GM18870 (cell line): Measurements from ENCODE around the gene ESD.
A peak's percentile ranks its signal among the peaks of the same experiment; 100 is the strongest.
"Not testable (repeated sequence)": the region's sequence is repeated elsewhere in the genome, so short reads cannot be mapped to it uniquely, and the experiment has no call there.

Source experiments
- ATAC-seq: cut with Tn5 transposase; IDR thresholded peaks from one replicate; pipeline ENCODE4 v1.9.1; 2021; ENCODE audit warnings: moderate library complexity; ENCODE audit not compliant: unreplicated experiment

Gene ESD, protein sequence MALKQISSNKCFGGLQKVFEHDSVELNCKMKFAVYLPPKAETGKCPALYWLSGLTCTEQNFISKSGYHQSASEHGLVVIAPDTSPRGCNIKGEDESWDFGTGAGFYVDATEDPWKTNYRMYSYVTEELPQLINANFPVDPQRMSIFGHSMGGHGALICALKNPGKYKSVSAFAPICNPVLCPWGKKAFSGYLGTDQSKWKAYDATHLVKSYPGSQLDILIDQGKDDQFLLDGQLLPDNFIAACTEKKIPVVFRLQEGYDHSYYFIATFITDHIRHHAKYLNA

DNA sequence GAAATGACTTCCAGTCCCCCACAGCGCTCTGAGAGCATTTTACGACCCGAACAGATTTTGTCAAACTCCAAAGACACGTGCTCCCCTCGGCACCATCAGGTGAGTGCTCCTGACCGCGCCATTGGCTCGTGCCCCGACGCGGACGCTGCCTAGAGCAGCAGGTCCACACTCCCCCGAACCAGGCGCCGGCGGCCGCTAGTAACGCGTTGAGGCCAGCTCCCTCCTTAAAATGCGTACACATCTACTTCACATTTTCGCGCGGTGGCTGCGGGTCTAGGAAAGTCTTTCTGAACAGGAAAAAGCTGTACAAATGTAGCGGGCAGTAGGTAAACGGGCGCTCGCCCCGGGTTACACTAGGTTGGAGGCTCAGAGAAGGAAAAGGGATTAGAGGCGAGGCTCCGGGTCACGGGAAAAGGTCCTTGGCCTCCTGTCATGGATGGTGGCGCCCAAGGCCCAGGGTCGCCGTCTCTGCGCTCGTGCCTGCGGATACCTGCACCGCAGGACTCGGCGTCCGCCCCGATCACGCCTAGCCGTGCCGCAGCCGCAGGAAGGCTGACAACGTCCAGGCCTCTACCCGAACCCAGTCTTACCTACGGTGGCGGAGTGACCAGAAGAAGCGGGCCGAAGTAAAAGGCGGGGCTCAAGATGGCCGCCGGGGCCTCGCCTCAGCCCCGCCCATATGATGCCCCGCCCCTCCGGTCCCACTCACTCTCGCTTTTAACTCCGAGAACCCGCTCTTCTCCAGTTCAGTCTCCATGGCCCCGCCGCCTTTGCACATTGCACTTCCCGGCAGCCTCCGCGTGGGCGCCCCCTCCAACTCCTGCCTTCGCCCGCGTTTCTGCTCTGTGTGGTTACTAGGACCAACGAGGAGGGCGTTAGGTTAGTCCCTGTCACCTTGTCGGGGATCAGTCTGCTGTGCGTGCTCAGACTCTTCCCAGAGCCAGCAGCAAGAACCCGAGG is at the start of gene ESD:
ESD (minus strand) TSS at position 647 of the 960 bp plus-strand sequence. CDS start 5,748 bp downstream, outside the sequence.
- peak; percentile 75 for ATAC-seq

DNA sequence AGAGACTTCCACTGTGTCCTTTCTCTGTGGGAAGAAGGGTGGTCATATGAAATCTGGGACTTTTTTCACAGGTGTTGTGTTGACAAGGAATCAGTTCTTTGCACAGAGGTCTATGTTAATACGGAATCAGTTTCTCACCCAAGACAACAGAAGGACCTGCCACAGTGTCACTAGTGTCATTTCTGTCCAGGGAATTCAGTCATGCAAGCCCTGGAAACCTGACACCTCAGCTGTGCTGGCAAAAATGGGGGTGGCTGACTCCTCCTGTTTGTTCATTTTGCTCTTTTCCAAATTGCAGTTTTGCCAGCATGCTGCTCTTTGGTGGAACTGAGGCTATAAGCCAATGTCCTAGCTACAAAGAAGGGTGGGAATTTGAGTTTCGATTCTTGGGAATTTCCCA is 49.8 kb upstream of the ESD start:
- no peak for ATAC-seq

DNA sequence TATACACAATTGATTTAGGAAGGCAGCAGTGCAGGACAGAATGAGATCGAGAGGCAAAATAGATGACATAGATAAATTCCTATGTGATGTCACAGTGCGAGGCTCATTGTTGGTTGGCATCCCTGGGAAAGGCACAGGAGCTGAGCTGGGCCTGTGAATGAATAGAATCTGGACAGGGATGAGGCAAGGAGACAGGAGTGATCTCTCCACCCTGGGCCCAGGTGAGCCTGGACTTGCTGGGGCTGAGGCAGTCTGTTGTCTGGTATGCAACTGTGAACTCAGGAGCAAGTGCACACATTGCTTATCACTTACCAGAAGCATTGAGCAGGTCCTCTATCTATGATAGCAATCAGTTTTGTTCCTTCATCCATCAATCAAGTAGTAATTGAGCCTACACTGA is 48.2 kb upstream of the ESD start:
- ATAC-seq = no peak

DNA sequence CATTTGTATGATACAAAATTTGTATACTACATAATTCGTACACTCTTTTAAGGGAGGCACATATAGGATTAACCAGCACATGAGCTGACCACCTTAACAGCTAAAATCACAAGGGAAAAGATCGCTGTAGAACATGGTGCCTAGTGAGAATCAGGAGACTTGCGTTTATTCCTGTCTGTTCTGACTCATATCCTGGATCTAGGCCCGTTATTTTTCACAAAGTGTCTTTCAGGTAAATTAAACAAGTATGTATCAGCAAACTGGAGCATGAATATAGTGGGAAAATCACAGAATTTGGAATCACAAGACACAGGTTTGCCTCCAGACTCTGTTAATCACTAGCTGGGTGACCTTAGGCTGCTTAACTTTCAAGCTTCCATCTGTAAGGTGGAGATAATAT is 47.5 kb upstream of the ESD start:
- no peak for ATAC-seq

DNA sequence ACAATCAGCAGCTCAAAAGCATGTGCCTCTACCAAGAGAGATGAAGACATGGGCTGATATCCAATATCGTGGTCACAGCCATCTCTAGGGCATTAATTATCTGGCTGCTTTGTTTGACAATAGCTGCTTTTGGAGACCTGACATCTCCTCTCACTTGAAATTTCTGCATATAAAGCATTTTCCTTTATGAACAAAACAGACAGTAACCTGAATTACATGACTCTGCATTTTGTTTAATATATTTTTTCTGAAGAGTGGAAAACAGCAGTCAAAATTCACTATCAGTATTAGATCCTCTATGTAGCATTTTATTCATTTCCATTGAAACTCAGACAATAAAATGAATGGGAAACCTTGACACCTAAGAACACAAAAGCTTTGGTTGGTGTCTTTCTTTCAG is 42.4 kb upstream of the ESD start:
- no peak for ATAC-seq

DNA sequence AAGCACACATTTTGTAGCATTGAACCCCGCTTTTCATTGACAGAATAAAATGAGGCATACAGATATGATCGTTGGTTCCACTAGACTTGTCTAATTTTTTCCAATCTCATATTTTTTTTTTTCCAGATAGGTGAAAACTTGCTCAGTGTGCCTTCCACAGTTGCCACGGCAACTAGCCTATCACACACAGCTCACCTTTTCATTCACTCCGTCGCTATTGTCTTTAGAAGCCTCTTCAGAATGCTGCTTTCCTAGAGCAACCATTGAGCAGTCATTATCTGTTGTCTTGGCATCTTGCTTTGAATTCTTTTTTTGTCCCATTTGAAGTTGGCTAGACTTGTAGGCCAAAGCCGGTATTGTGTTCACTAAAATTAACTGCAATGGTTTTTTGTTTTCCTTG is 37.7 kb upstream of the ESD start:
- ATAC-seq = no peak

DNA sequence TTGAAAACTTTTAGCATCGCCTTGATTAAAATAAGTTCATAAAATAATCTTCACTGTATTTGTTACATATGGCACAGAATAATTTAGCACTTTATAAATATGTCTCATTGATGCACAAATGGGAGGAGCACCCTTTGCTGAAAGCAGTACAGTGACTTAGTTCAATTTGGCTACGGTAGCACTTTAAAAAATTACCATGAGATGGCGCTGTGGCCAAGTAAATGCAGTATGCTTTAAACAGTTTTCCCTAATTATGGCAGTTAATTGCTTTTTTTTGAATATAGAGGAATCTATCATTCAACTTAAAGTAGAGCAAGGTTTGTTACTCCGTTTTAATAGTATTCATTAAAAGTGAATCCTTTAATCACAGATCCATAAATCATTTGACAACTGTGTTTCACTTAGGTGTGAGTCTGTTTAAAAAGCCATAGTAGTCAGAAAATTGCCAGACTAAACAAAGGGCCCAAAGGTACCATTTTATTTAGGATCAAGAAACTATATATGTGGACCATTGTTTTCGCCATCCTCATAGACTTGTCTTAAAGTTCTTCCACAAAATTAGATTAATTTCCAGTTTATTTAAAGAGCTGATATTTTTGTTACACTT is 34.7 kb upstream of the ESD start:
- ATAC-seq = no peak

DNA sequence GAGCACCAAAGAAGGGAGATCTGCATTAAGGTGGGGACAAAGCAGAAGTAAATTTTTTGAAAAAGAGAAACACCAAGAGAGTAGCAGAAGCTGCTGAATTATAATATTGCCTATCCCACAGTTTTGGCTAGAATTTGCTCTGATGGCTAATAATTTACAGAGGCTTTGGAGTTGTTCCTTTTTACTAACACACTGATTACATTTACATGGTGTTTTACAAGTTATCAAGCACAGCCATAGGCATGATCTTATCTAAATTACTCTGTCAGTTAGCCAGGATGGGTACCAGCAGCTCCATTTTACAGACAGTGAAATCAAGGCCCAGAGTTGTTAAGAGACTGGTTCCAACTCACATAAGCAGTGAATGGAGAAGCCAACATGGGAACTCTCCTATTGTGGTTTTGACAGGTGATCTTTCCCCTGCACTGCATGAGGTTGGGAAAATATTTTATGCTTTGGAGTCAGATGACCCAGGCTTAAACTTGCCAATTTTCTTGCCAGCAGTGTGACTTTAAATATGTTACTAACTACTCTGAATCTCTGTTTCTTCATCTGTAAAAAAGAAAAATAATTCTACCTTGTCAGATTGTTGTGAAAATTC is 33.5 kb upstream of the ESD start:
- ATAC-seq = no peak

DNA sequence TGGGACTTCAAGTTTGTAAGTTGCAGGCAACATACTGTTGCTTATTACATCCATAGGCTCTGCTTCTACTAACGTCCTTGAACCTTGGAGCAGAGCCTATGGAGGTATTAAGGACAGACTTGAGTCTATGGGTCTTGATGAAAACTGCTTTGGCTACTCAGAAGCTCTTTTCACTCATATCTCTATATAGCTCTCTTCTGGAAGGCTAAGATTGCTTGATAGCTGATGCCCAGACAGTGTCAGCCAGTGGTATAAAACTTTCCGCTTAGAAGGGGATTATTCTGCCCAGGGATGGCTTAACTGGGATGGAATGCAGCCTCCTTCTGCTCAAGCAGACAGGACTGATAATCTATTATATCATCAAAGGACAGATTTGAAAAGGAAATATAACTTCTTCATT is 25.6 kb upstream of the ESD start:
- ATAC-seq = no peak

DNA sequence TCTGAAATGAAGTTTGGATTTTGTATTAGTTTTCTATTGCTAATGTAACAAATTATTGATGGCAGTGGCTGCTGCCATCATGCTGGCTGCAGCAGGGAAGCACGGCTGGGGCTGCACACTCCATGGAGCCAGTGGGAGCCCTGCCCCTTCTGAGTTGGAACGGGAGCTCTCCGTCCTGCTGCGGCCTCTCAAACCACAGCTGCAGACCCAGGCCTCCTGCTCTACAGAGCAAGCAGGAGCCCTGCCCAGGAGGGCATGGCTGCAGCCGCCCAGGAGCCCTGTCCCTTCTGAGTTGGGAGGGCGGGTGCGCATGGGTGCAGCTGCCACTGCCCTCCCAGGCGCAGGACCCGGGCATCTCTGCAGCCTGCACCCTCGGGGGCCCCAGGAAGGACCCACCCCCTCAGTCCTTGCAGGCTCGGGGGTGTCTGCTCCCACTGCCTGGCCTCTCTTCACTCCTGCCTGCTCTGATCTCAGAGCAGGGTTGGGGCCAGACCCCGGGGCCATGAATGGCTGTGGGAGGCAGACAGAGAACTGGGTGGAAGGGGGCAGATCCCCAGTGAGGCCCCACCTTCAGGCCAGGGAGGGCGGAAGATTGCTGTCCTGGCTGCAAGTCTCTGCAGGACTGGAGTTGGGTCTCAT is 21.0 kb upstream of the ESD start:
- ATAC-seq = no peak

DNA sequence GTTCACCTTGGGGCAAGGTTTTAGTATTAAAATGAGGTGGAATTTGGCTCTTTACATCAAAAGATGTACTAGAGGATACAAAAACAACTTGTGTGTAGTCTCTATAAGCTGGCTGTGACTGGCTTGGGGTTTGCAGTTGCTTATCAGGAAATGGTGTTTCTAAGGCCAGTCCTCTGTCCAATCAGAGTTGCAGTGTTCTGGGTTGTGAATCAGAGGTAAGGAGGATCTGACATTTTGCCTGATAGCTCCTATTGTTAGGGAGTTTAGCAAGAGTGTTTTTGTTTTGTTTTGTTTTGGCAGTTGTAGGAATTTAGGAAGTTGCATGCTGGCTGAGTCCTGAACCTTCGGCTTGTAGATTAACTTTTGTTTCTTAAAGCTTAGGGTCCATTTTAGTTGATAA is 20.1 kb upstream of the ESD start:
- no peak for ATAC-seq

DNA sequence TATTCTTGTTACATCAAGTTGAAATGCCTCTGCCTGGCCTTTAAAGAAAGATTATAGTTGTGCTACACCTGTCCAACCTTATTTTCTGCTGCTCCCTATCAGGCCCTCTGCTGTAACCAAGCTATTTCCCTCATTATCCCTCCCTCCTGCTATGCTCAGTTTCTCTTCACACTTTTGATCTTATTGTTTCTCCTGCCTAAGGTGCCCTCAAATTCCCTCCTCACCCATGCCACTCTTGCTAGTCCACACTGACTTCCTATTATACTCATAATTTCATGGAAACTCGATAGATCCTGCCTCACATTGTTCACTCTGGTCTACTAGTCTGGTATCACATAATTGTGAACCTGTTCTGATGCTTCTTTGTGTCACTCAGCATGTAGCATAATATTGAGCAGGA is 19.4 kb upstream of the ESD start:
- ATAC-seq = no peak

DNA sequence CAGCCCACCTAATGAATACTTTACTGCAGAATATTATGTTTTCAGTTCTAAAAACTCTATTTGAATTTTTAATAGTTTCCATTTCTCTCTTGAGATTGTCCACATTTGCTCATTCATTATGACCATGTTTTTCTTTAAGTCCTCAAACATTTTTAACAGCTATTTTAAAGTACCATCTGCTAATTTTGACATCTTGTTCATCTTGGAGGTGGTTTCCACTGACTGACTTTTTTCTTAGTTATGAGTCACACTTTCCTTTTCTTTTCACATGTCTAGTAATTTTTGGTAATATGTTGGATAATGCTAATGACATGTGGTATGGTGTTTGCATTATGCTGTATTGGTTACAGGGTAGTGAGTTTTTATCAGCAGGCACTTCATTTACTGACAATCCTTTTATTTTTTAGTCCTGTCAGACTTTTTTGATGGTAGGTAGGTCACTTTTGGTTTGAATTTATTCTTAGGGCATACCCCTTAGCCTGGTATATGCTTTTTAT is 15.4 kb upstream of the ESD start:
- ATAC-seq = no peak

DNA sequence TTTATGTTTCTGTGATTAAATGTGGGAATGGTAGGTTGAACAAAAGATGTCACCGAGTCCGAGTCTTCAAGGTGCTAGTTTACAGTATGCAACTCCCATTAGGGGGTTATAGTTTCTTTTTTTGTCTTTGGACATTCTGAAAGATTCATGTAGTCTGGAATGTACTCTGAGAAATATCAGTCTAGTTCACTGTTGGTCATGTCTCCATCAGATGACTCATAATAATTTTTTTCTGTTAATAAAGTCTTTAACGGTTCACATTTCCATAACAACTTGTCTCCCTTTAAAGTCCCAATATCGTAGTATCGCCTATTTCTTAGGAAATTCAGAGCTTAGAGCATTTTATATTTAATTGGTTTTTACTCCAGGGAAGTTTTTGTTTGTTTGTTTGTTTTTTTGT is 13.5 kb upstream of the ESD start:
- no peak for ATAC-seq

DNA sequence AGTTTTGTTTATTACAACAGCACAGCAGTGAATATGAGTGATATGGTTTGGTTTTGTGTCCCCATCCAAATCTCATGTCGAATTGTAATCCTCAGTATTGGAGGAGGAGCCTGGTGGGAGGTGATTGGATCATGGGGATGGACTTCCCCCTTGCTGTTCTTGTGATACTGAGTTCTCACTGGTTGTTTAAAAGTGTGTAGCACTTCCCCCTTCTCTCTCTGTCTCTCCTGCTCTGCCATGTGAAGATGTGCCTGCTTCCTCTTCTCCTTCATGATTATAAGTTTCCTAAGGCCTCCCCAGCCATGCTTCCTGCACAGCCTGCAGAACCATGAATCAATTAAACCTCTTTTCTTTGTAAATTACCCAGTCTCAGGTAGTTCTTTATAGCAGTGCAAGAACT is 8.0 kb upstream of the ESD start:
- ATAC-seq = not testable (repeated sequence)

DNA sequence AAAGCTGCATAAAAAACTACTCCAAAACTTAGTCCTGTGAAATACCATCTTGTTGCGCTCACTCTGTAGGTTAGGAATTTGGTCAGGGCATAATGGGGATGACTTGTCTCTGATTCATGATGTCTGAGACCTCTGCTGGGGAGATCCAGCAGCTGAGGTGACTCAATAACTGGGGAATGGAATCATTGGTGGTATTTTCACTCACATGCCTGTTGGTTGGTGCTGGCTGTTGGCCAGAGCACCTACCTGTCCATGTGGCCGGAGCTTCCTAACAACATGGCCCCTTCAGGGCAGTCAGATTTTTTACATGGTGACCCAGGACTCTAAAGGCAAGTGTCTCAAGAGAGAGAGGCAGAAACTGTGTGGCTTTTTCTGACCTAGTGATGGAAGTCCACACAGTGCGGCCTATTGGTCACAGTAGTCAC is 7.4 kb upstream of the ESD start:
- no peak for ATAC-seq

DNA sequence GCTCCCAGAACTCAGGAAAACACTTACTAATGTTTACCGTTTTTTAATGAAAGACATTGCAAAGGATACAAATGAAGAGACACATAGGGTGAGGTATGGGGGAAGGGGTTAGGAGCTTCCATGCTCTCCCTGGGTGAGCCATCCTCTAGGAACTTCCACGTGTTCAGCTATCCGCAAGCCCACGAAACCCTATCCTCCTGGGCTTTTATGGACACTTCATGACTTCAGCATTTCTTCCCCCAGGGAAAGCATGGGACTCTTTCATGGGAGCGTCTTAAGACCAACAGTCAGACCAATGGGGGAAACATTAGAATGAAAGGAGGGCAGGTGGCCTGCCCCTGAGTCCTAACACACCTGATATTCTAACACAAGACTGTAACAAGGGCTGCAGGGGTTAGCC is 6.6 kb upstream of the ESD start:
- no peak for ATAC-seq

DNA sequence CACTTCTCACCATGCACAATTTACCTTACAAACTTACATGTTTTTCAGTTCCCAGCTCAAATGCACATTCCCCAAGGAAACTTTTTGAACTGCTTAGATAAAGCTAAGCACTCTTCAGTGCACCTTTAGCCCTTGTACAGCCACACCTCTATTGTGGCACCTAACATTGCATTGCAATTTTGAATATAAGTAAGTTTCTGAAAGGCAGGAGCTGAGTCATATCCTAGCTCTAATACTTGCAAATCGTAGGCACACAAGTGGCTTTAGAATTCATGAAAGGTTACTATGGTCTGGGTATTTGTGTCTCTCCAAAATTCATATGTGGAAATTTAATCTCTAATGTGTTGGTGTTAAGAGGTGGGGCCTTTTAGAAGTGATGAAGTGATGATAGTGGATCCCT is 4.9 kb upstream of the ESD start:
- ATAC-seq = no peak

DNA sequence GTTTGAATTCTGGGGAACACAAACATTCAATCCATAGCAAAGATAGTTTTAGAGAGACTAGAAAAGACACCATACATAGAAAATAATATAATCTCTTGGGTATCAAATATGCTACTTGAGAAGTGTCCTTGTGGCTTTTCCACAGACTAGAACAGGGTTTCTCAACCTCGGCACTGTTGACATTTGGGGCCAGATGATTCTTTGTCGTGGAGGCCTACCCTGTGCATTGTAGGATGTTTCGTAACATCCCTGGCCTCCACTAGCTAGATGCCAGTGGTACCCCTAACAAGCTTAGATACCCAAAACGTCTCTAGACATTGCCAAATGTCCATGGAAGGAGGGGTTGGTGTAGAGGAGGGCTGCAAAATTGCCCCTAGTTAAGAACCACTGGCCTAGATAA is 2.2 kb upstream of the ESD start:
- ATAC-seq = no peak

DNA sequence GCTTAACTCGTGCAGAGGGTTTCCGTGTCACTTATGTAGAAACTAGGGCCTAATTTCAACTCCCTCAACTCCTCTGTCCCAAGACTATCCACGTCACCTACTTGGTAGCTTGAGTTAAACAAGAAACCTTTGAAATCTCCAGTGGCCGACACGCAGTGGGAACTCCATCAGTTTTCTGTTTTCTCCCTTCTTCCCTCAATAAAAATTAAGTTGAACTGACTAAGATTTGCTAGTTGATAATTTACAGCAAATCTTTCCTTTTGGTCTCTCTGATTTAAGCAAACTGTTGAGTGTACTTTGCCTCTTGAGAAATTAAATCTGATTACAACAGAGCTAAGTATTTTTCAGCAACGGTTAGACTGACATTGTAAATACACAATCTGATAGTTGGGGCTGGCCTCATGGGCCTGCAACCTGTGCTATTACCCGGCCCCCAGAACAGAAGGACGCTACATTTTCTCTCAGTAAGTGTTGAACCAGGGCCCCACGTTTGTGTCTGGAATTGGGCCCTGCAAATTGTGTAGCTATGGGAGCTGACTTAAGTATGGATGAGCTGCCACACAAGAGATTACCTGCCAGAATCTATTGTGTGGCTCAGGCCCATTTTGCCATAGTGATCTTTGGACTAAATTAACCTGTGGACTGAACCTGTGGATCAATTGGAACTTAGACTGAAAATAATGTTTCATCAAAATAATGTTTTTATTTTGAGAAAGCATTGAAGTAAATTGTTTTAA is 708 bp upstream of the ESD start:
- no peak for ATAC-seq
